Measurements from ENCODE around the gene PPP3CA.
"Not testable (repeated sequence)": the region's sequence is repeated elsewhere in the genome, so short reads cannot be mapped to it uniquely, and the experiment has no call there.

DNA sequence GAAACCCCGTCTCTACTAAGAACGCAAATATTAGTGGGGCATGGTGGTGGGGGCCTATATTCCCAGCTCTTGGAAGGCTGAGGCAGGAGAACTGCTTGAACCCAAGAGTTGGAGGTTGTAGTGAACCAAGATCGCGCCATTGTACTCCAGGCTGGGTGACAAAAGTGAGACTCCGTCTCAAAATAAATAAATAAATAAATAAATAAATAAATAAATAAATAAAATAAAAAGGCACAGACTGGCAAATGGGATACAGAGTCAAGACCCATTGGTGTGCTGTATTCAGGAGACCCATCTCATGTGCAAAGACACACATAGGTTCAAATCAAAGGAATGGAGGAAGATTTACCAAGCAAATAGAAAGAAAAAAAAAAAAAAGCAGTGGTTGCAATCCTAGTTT, 216.3 kb downstream of the PPP3CA start:
- TF ChIP-seq, protein P1, sequence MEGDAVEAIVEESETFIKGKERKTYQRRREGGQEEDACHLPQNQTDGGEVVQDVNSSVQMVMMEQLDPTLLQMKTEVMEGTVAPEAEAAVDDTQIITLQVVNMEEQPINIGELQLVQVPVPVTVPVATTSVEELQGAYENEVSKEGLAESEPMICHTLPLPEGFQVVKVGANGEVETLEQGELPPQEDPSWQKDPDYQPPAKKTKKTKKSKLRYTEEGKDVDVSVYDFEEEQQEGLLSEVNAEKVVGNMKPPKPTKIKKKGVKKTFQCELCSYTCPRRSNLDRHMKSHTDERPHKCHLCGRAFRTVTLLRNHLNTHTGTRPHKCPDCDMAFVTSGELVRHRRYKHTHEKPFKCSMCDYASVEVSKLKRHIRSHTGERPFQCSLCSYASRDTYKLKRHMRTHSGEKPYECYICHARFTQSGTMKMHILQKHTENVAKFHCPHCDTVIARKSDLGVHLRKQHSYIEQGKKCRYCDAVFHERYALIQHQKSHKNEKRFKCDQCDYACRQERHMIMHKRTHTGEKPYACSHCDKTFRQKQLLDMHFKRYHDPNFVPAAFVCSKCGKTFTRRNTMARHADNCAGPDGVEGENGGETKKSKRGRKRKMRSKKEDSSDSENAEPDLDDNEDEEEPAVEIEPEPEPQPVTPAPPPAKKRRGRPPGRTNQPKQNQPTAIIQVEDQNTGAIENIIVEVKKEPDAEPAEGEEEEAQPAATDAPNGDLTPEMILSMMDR (conservative IDR thresholded peaks at IDR 0.05; ENCODE audit: low read depth in 2 of 2): not testable (repeated sequence)
- TF ChIP-seq ZNF114 (CRISPR knock-in tag; IDR thresholded peaks at IDR 0.05); POLR2AphosphoS5 (IDR thresholded peaks at IDR 0.05; ENCODE audit: low read depth); EZH2 (IDR thresholded peaks at IDR 0.05; ENCODE audit: low read depth, unreplicated experiment); JUNB (IDR thresholded peaks at IDR 0.05; ENCODE audit: unreplicated experiment); EZH2phosphoT487 (IDR thresholded peaks at IDR 0.05; ENCODE audit: unreplicated experiment); CREB1 (CRISPR knock-in tag; IDR thresholded peaks at IDR 0.05; ENCODE audit: low read depth): not testable (repeated sequence)
